Hepatocyte (in vitro differentiated cells): ENCODE measurements around the gene KIF22. TPM values are rescaled to one million over a fixed set of nuclear protein-coding genes. Genes with fewer than 3 reads are reported as not detected.

ENCODE experiments used
- DNase-seq: peaks from one replicate; pipeline ENCODE4 v3.0.0-alpha.2; 2016; ENCODE audit warnings: low spot score
- H2AFZ ChIP-seq: fragments of 200-600 bp; sonication (generic); 2 replicates; pipeline ENCODE4 v1.6.0; 2016; ENCODE audit warnings: antibody characterized with exemption, mild to moderate bottlenecking
- H3K27ac ChIP-seq: fragments of 200-600 bp; sonication (generic); 2 replicates; pipeline ENCODE4 v1.5.1; 2016; ENCODE audit warnings: mild to moderate bottlenecking
- H3K27me3 ChIP-seq: fragments of 200-600 bp; sonication (generic); 2 replicates; pipeline ENCODE4 v1.6.1; 2016
- H3K36me3 ChIP-seq: fragments of 200-600 bp; sonication (generic); replicated peaks from 2 replicates; pipeline ENCODE4 v1.5.1; 2016; ENCODE audit warnings: low read depth; ENCODE audit not compliant: insufficient read depth
- H3K4me1 ChIP-seq: fragments of 200-600 bp; sonication (generic); 2 replicates; pipeline ENCODE4 v1.5.1; 2016; ENCODE audit warnings: mild to moderate bottlenecking, moderate library complexity; ENCODE audit not compliant: insufficient read depth
- H3K4me2 ChIP-seq: fragments of 200-600 bp; sonication (generic); 2 replicates; pipeline ENCODE4 v1.6.0; 2016
- H3K4me3 ChIP-seq: fragments of 200-600 bp; sonication (generic); 2 replicates; pipeline ENCODE4 v1.5.1; 2016; ENCODE audit warnings: mild to moderate bottlenecking
- H3K79me2 ChIP-seq: fragments of 200-600 bp; sonication (generic); 2 replicates; pipeline ENCODE4 v1.6.0; 2017; ENCODE audit warnings: mild to moderate bottlenecking
- H3K9me2 ChIP-seq: fragments of 200-600 bp; sonication (generic); replicated peaks from 2 replicates; pipeline ENCODE4 v1.6.0; 2017; ENCODE audit warnings: mild to moderate bottlenecking; ENCODE audit not compliant: insufficient read depth
- H3K9me3 ChIP-seq: fragments of 200-600 bp; sonication (generic); 2 replicates; pipeline ENCODE4 v1.5.1; 2016; ENCODE audit warnings: low read depth, mild to moderate bottlenecking
- H4K20me1 ChIP-seq: fragments of 200-600 bp; sonication (generic); 2 replicates; pipeline ENCODE4 v1.6.0; 2016; ENCODE audit warnings: mild to moderate bottlenecking; ENCODE audit not compliant: insufficient read depth, poor library complexity, severe bottlenecking
- EZH2 ChIP-seq: fragments of 200-600 bp; sonication (generic); IDR thresholded peaks from 2 replicates; pipeline ENCODE4 v1.6.1; 2016; ENCODE audit warnings: antibody characterized with exemption, mild to moderate bottlenecking, borderline replicate concordance
- EZH2phosphoT487 ChIP-seq: fragments of 200-600 bp; sonication (generic); IDR thresholded peaks from one replicate; pipeline ENCODE4 v1.6.1; 2018; ENCODE audit warnings: antibody characterized with exemption, mild to moderate bottlenecking, low read depth, moderate library complexity; ENCODE audit not compliant: unreplicated experiment, severe bottlenecking
- WGBS: methylation state at CpG from one replicate; pipeline ENCODE4 v1.1.6; 2016; ENCODE audit warnings: low lambda C conversion rate; ENCODE audit errors: missing lambda C conversion rate; 5-methylcytosine and 5-hydroxymethylcytosine counted together
- polyA plus RNA-seq: library from polyadenylated mRNA; unstranded; fragments of >200 nt; fragmentation: Nextera tagmentation; extraction: Ambion mirVana; gene quantifications from 2 replicates; pipeline ENCODE4 v1.2.1, GENCODE V29; 2016
- total RNA-seq: library from RNA; depleted of rRNA; stranded (reverse); fragments of >200 nt; gene quantifications from 2 replicates; pipeline ENCODE4 v1.2.3, GENCODE V29; 2014
- TF ChIP-seq, protein P1 (sequence below): fragments of 200-600 bp; sonication (generic); IDR thresholded peaks from 2 replicates; pipeline ENCODE4 v1.5.1; 2016; ENCODE audit warnings: antibody characterized with exemption, mild to moderate bottlenecking; ENCODE audit not compliant: poor library complexity

KIF22 gene
- total and polyA plus RNA-seq, 2 experiments from 2014 or later: 42.5 to 42.6 TPM

- 86% methylated on average over 10 of the region's 10 CpGs for WGBS
- DNase-seq: no peak
- H3K4me1 ChIP-seq: no peaks in the 10 kb centered on the region
These were observed 49.7 kb downstream of the KIF22 start for GRCh38 chr16:29840240-29840639.

GRCh38 chr16:29841631-29842030 lies 51.1 kb downstream of the KIF22 start:
- H3K4me2 ChIP-seq: no peak overlapping the region

More at GRCh38 chr16:29840240-29840639, 49.7 kb downstream of the KIF22 start:
- Histone ChIP-seq H3K9me2 (no peaks in the 10 kb centered on the region), H4K20me1 (no peaks in the 10 kb centered on the region), H3K4me3 (no peak overlapping the region), H3K27ac (no peak overlapping the region), H2AFZ (no peak overlapping the region), H3K4me2 (no peak overlapping the region), H3K79me2 (no peaks in the 10 kb centered on the region), H3K27me3 (no peaks in the 10 kb centered on the region), H3K9me3 (no peaks in the 10 kb centered on the region), H3K36me3 (no peaks in the 10 kb centered on the region)
- TF ChIP-seq, protein P1, sequence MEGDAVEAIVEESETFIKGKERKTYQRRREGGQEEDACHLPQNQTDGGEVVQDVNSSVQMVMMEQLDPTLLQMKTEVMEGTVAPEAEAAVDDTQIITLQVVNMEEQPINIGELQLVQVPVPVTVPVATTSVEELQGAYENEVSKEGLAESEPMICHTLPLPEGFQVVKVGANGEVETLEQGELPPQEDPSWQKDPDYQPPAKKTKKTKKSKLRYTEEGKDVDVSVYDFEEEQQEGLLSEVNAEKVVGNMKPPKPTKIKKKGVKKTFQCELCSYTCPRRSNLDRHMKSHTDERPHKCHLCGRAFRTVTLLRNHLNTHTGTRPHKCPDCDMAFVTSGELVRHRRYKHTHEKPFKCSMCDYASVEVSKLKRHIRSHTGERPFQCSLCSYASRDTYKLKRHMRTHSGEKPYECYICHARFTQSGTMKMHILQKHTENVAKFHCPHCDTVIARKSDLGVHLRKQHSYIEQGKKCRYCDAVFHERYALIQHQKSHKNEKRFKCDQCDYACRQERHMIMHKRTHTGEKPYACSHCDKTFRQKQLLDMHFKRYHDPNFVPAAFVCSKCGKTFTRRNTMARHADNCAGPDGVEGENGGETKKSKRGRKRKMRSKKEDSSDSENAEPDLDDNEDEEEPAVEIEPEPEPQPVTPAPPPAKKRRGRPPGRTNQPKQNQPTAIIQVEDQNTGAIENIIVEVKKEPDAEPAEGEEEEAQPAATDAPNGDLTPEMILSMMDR: no peak
- TF ChIP-seq EZH2 (no peak), EZH2phosphoT487 (no peak)

GRCh38 chr16:29842732-29843346 lies 52.3 kb downstream of the KIF22 start:
- no peak overlapping the region for H3K27ac ChIP-seq
- no peaks in the 10 kb centered on the region for H4K20me1 ChIP-seq
- no peak overlapping the region for H3K4me2 ChIP-seq
- no peak overlapping the region for H3K4me3 ChIP-seq
- WGBS: 84% methylated on average over 9 of the region's 9 CpGs
- H3K9me2 ChIP-seq: no peaks in the 10 kb centered on the region
- no peak overlapping the region for H2AFZ ChIP-seq
- DNase-seq: no peak
- no peak for TF ChIP-seq EZH2phosphoT487
- TF ChIP-seq, protein P1: peak; percentile 12
- TF ChIP-seq EZH2: no peak
- no peaks in the 10 kb centered on the region for H3K36me3 ChIP-seq
- no peaks in the 10 kb centered on the region for H3K9me3 ChIP-seq
- H3K79me2 ChIP-seq: no peaks in the 10 kb centered on the region
- H3K4me1 ChIP-seq: no peaks in the 10 kb centered on the region
- no peaks in the 10 kb centered on the region for H3K27me3 ChIP-seq

More at GRCh38 chr16:29841631-29842030, 51.1 kb downstream of the KIF22 start:
- no peak for TF ChIP-seq EZH2phosphoT487
- TF ChIP-seq, protein P1: no peak
- TF ChIP-seq EZH2: no peak
- WGBS: 96% methylated on average over 23 of the region's 23 CpGs
- H2AFZ ChIP-seq: no peak overlapping the region
- no peak overlapping the region for H3K4me3 ChIP-seq
- no peaks in the 10 kb centered on the region for H3K27me3 ChIP-seq
- no peaks in the 10 kb centered on the region for H3K36me3 ChIP-seq
- H3K9me3 ChIP-seq: no peaks in the 10 kb centered on the region
- no peak for DNase-seq
- no peak overlapping the region for H3K27ac ChIP-seq
- no peaks in the 10 kb centered on the region for H3K79me2 ChIP-seq
- no peaks in the 10 kb centered on the region for H3K9me2 ChIP-seq
- no peaks in the 10 kb centered on the region for H3K4me1 ChIP-seq
- H4K20me1 ChIP-seq: no peaks in the 10 kb centered on the region
